ENCODE data around the gene ZIC2.

ZIC2 gene

GRCh38 chr13:99948907-99949678 is 32.5 kb upstream of the ZIC2 start:
- TF ChIP-seq TAF1 (IDR thresholded peaks at IDR 0.05; ENCODE audit: borderline replicate concordance, insufficient read depth, low read length) (no peak), POLR2AphosphoS5 (IDR thresholded peaks at IDR 0.05; ENCODE audit: low read depth, low read length) (no peak), SIN3A (IDR thresholded peaks at IDR 0.05; ENCODE audit: borderline replicate concordance, insufficient read depth, low read length) (no peak), FOXP2 (optimal IDR thresholded peaks at IDR 0.05; ENCODE audit: borderline replicate concordance, extremely low read depth, extremely low read length, insufficient read depth) (no peak), REST (IDR thresholded peaks at IDR 0.05; ENCODE audit: insufficient read depth in 1 of 2, low read depth in 2 of 2, low read length in 2 of 2) (no peak)

GRCh38 chr13:99949679-99950413 is 31.7 kb upstream of the ZIC2 start:
- TF ChIP-seq SIN3A (IDR thresholded peaks at IDR 0.05; ENCODE audit: borderline replicate concordance, insufficient read depth, low read length), result no peak
- TF ChIP-seq POLR2AphosphoS5 (IDR thresholded peaks at IDR 0.05; ENCODE audit: low read depth, low read length), result no peak
- no peak for TF ChIP-seq TAF1 (IDR thresholded peaks at IDR 0.05; ENCODE audit: borderline replicate concordance, insufficient read depth, low read length)

GRCh38 chr13:99953138-99953755 is 28.3 kb upstream of the ZIC2 start:
- TF ChIP-seq SIN3A (IDR thresholded peaks at IDR 0.05; ENCODE audit: borderline replicate concordance, insufficient read depth, low read length) (no peak), FOXP2 (optimal IDR thresholded peaks at IDR 0.05; ENCODE audit: borderline replicate concordance, extremely low read depth, extremely low read length, insufficient read depth) (no peak), TAF1 (IDR thresholded peaks at IDR 0.05; ENCODE audit: borderline replicate concordance, insufficient read depth, low read length) (no peak), REST (IDR thresholded peaks at IDR 0.05; ENCODE audit: insufficient read depth in 1 of 2, low read depth in 2 of 2, low read length in 2 of 2) (no peak), POLR2AphosphoS5 (IDR thresholded peaks at IDR 0.05; ENCODE audit: low read depth, low read length) (no peak)

- no peak for TF ChIP-seq FOXP2 (optimal IDR thresholded peaks at IDR 0.05; ENCODE audit: borderline replicate concordance, extremely low read depth, extremely low read length, insufficient read depth)
- TF ChIP-seq REST (IDR thresholded peaks at IDR 0.05; ENCODE audit: insufficient read depth in 1 of 2, low read depth in 2 of 2, low read length in 2 of 2), result no peak
- TF ChIP-seq SIN3A (IDR thresholded peaks at IDR 0.05; ENCODE audit: borderline replicate concordance, insufficient read depth, low read length), result no peak
- TF ChIP-seq POLR2AphosphoS5 (IDR thresholded peaks at IDR 0.05; ENCODE audit: low read depth, low read length), result no peak
Observed at GRCh38 chr13:99955107-99955746, 26.4 kb upstream of the ZIC2 start.

GRCh38 chr13:99955747-99956472 is 25.7 kb upstream of the ZIC2 start:
- TF ChIP-seq SIN3A (IDR thresholded peaks at IDR 0.05; ENCODE audit: borderline replicate concordance, insufficient read depth, low read length) (no peak), TAF1 (IDR thresholded peaks at IDR 0.05; ENCODE audit: borderline replicate concordance, insufficient read depth, low read length) (no peak), FOXP2 (optimal IDR thresholded peaks at IDR 0.05; ENCODE audit: borderline replicate concordance, extremely low read depth, extremely low read length, insufficient read depth) (peak; percentile 5), POLR2AphosphoS5 (IDR thresholded peaks at IDR 0.05; ENCODE audit: low read depth, low read length) (no peak)

All from PFSK-1 (cell line).